GM23338 (cell line): Measurements from ENCODE around the gene POLDIP3. TPM values are rescaled to one million over a fixed set of nuclear protein-coding genes. Genes with fewer than 3 reads are reported as not detected.

Source experiments
- ATAC-seq: fragments of 200-7000 bp; cut with Tn5 transposase; 3 replicates; pipeline ENCODE4 v1.9.1; 2020
- DNase-seq: peaks from one replicate; pipeline ENCODE4 v3.0.0-alpha.2; 2015; ENCODE audit warnings: low spot score
- H2AFZ ChIP-seq: fragments of 200-600 bp; sonication (generic); 2 replicates; pipeline ENCODE4 v1.8.0; 2016; ENCODE audit warnings: antibody characterized with exemption, mild to moderate bottlenecking, moderate library complexity
- H3F3A ChIP-seq: fragments of 200-600 bp; sonication (generic); replicated peaks from 2 replicates; pipeline ENCODE4 v1.8.0; 2017; ENCODE audit warnings: antibody characterized with exemption, mixed run types, low read depth
- H3K27ac ChIP-seq: fragments of 200-600 bp; sonication (generic); 2 replicates; pipeline ENCODE4 v1.6.1; 2016; ENCODE audit warnings: low read depth
- H3K27me3 ChIP-seq: fragments of 200-600 bp; sonication (generic); 2 replicates; pipeline ENCODE4 v1.8.0; 2016; ENCODE audit warnings: mild to moderate bottlenecking, mixed run types, moderate library complexity; ENCODE audit not compliant: insufficient read depth
- H3K36me3 ChIP-seq: fragments of 200-600 bp; sonication (generic); 2 replicates; pipeline ENCODE4 v1.8.0; 2016; ENCODE audit warnings: mild to moderate bottlenecking; ENCODE audit not compliant: insufficient read depth
- H3K4me1 ChIP-seq: fragments of 200-600 bp; sonication (generic); 2 replicates; pipeline ENCODE4 v1.8.0; 2016; ENCODE audit warnings: mild to moderate bottlenecking, moderate library complexity; ENCODE audit not compliant: insufficient read depth
- H3K4me2 ChIP-seq: fragments of 200-600 bp; sonication (generic); 2 replicates; pipeline ENCODE4 v1.7.1; 2017; ENCODE audit warnings: mixed run types
- H3K4me3 ChIP-seq: fragments of 200-600 bp; sonication (generic); 2 replicates; pipeline ENCODE4 v1.6.1; 2016; ENCODE audit warnings: mixed run types
- H3K79me2 ChIP-seq: fragments of 200-600 bp; sonication (generic); replicated peaks from 2 replicates; pipeline ENCODE4 v1.8.0; 2017; ENCODE audit warnings: mild to moderate bottlenecking; ENCODE audit not compliant: insufficient read depth
- H3K9me2 ChIP-seq: fragments of 200-600 bp; sonication (generic); 2 replicates; pipeline ENCODE4 v1.8.0; 2017; ENCODE audit not compliant: insufficient read depth
- H4K20me1 ChIP-seq: fragments of 200-600 bp; sonication (generic); replicated peaks from 2 replicates; pipeline ENCODE4 v1.8.0; 2017; ENCODE audit warnings: mild to moderate bottlenecking; ENCODE audit not compliant: insufficient read depth
- H3K27ac Mint-ChIP-seq: 2 replicates; pipeline ENCODE4 v1.8.0; 2020; ENCODE audit warnings: inconsistent platforms, mild to moderate bottlenecking, moderate library complexity, mixed read lengths
- H3K27me3 Mint-ChIP-seq: 3 replicates; pipeline ENCODE4 v1.8.0; 2022; ENCODE audit warnings: low read depth, mild to moderate bottlenecking, moderate library complexity, mixed read lengths, inconsistent platforms; ENCODE audit not compliant: insufficient read depth, poor library complexity
- H3K36me3 Mint-ChIP-seq: 3 replicates; pipeline ENCODE4 v1.8.0; 2021; ENCODE audit warnings: low read depth, mild to moderate bottlenecking, inconsistent platforms, moderate library complexity, mixed read lengths
- H3K4me1 Mint-ChIP-seq: 3 replicates; pipeline ENCODE4 v1.8.0; 2020; ENCODE audit warnings: mild to moderate bottlenecking, inconsistent platforms, mixed read lengths
- H3K4me3 Mint-ChIP-seq: 3 replicates; pipeline ENCODE4 v1.8.0; 2021; ENCODE audit warnings: moderate library complexity, mild to moderate bottlenecking, inconsistent platforms, mixed read lengths
- H3K9me3 Mint-ChIP-seq: 3 replicates; pipeline ENCODE4 v1.8.0; 2020; ENCODE audit warnings: moderate library complexity, mild to moderate bottlenecking, inconsistent platforms, mixed read lengths
- CREB1 ChIP-seq: fragments of 250-450 bp; sonication (Bioruptor Pico); IDR thresholded peaks from 2 replicates; pipeline ENCODE4 v1.5.0; 2020; ENCODE audit warnings: low read depth, mild to moderate bottlenecking, moderate library complexity
- EZH2 ChIP-seq: fragments of 200-600 bp; sonication (generic); IDR thresholded peaks from one replicate; pipeline ENCODE4 v1.8.0; 2017; ENCODE audit warnings: antibody characterized with exemption, mild to moderate bottlenecking, low read depth; ENCODE audit not compliant: unreplicated experiment
- EZH2phosphoT487 ChIP-seq: fragments of 200-600 bp; sonication (generic); IDR thresholded peaks from one replicate; pipeline ENCODE4 v1.8.1; 2018; ENCODE audit warnings: antibody characterized with exemption; ENCODE audit not compliant: unreplicated experiment
- NANOG ChIP-seq: IDR thresholded peaks from 2 replicates; pipeline ENCODE4 v1.6.1; 2016; ENCODE audit warnings: antibody characterized with exemption, borderline replicate concordance
- STAT1 ChIP-seq: IDR thresholded peaks from one replicate; pipeline ENCODE4 v1.6.1; 2016; ENCODE audit warnings: antibody characterized with exemption; ENCODE audit not compliant: unreplicated experiment
- ZNF331 ChIP-seq: fragments of 250-450 bp; sonication (Bioruptor Pico); IDR thresholded peaks from 2 replicates; pipeline ENCODE4 v1.5.0; 2020; ENCODE audit warnings: low read depth, mild to moderate bottlenecking, moderate library complexity
- polyA plus RNA-seq: library from polyadenylated mRNA; unstranded; fragments of >200 nt; fragmentation: Nextera tagmentation; extraction: Ambion mirVana; gene quantifications from 2 replicates; pipeline ENCODE4 v1.2.1, GENCODE V29; 2016
- total RNA-seq: library from RNA; depleted of rRNA; stranded (reverse); fragments of >200 nt; shearing (Covaris generic); gene quantifications from 2 replicates; pipeline ENCODE4 v1.2.3, GENCODE V29; 2014
- TF ChIP-seq, protein P1 (sequence below): fragments of 250-450 bp; sonication (Bioruptor Pico); IDR thresholded peaks from 2 replicates; pipeline ENCODE4 v1.5.0; 2020; ENCODE audit warnings: mild to moderate bottlenecking, moderate library complexity

Gene POLDIP3
- total and polyA plus RNA-seq, 2 experiments from 2014 or later, result 38.2 to 54.3 TPM

DNA sequence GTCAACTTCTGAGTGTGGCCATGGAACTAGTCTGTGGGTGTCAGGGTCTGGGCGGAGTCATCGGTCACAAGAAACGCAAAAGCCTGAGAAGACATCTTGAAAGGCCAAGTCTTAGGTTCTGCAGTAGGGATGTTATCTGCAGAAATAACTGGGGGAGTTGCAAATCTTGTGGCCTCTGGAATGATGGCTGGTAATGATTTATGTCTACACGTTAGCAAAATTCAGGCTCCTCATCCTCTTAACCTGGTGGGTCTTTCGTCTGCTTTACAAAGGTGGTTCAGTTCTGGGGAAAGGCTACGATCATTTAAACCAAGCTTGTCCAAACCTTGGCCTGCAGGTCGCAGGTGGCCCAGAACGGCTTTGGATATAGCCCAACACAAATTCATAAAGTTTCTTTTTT lies 41.9 kb upstream of the POLDIP3 start:
- no peak overlapping the region for H2AFZ ChIP-seq
- no peaks in the 10 kb centered on the region for H3K9me2 ChIP-seq
- H3K27me3 Mint-ChIP-seq, result peaks cover 10% of the 10 kb centered on the region
- H3K27ac ChIP-seq, result no peak overlapping the region
- ATAC-seq (no peak), DNase-seq (no peak)
- H3K4me1 ChIP-seq, result no peaks in the 10 kb centered on the region
- H3K27ac Mint-ChIP-seq, result no peak overlapping the region
- peaks cover 4% of the 10 kb centered on the region; the same call in 2 of the 3 replicates for H3K4me1 Mint-ChIP-seq
- H3K4me3 ChIP-seq, result no peak overlapping the region
- TF ChIP-seq STAT1 (no peak), EZH2phosphoT487 (no peak), CREB1 (CRISPR knock-in tag) (no peak), EZH2 (no peak), NANOG (no peak)
- TF ChIP-seq, protein P1, sequence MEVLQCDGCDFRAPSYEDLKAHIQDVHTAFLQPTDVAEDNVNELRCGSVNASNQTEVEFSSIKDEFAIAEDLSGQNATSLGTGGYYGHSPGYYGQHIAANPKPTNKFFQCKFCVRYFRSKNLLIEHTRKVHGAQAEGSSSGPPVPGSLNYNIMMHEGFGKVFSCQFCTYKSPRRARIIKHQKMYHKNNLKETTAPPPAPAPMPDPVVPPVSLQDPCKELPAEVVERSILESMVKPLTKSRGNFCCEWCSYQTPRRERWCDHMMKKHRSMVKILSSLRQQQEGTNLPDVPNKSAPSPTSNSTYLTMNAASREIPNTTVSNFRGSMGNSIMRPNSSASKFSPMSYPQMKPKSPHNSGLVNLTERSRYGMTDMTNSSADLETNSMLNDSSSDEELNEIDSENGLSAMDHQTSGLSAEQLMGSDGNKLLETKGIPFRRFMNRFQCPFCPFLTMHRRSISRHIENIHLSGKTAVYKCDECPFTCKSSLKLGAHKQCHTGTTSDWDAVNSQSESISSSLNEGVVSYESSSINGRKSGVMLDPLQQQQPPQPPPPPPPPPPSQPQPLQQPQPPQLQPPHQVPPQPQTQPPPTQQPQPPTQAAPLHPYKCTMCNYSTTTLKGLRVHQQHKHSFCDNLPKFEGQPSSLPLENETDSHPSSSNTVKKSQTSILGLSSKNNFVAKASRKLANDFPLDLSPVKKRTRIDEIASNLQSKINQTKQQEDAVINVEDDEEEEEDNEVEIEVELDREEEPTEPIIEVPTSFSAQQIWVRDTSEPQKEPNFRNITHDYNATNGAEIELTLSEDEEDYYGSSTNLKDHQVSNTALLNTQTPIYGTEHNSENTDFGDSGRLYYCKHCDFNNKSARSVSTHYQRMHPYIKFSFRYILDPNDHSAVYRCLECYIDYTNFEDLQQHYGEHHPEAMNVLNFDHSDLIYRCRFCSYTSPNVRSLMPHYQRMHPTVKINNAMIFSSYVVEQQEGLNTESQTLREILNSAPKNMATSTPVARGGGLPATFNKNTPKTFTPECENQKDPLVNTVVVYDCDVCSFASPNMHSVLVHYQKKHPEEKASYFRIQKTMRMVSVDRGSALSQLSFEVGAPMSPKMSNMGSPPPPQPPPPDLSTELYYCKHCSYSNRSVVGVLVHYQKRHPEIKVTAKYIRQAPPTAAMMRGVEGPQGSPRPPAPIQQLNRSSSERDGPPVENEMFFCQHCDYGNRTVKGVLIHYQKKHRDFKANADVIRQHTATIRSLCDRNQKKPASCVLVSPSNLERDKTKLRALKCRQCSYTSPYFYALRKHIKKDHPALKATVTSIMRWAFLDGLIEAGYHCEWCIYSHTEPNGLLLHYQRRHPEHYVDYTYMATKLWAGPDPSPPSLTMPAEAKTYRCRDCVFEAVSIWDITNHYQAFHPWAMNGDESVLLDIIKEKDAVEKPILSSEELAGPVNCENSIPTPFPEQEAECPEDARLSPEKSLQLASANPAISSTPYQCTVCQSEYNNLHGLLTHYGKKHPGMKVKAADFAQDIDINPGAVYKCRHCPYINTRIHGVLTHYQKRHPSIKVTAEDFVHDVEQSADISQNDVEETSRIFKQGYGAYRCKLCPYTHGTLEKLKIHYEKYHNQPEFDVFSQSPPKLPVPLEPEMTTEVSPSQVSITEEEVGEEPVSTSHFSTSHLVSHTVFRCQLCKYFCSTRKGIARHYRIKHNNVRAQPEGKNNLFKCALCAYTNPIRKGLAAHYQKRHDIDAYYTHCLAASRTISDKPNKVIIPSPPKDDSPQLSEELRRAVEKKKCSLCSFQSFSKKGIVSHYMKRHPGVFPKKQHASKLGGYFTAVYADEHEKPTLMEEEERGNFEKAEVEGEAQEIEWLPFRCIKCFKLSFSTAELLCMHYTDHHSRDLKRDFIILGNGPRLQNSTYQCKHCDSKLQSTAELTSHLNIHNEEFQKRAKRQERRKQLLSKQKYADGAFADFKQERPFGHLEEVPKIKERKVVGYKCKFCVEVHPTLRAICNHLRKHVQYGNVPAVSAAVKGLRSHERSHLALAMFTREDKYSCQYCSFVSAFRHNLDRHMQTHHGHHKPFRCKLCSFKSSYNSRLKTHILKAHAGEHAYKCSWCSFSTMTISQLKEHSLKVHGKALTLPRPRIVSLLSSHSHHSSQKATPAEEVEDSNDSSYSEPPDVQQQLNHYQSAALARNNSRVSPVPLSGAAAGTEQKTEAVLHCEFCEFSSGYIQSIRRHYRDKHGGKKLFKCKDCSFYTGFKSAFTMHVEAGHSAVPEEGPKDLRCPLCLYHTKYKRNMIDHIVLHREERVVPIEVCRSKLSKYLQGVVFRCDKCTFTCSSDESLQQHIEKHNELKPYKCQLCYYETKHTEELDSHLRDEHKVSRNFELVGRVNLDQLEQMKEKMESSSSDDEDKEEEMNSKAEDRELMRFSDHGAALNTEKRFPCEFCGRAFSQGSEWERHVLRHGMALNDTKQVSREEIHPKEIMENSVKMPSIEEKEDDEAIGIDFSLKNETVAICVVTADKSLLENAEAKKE, result no peak
- no peak overlapping the region for H3K4me2 ChIP-seq
- no peaks in the 10 kb centered on the region for H3K79me2 ChIP-seq
- no peaks in the 10 kb centered on the region for H3F3A ChIP-seq
- H3K36me3 Mint-ChIP-seq, result no peaks in the 10 kb centered on the region
- no peaks in the 10 kb centered on the region for H3K27me3 ChIP-seq
- no peaks in the 10 kb centered on the region; the same call in 1 of the 2 replicates for H4K20me1 ChIP-seq
- no peak overlapping the region for H3K4me3 Mint-ChIP-seq
- H3K36me3 ChIP-seq, result no peaks in the 10 kb centered on the region
- no peaks in the 10 kb centered on the region for H3K9me3 Mint-ChIP-seq

DNA sequence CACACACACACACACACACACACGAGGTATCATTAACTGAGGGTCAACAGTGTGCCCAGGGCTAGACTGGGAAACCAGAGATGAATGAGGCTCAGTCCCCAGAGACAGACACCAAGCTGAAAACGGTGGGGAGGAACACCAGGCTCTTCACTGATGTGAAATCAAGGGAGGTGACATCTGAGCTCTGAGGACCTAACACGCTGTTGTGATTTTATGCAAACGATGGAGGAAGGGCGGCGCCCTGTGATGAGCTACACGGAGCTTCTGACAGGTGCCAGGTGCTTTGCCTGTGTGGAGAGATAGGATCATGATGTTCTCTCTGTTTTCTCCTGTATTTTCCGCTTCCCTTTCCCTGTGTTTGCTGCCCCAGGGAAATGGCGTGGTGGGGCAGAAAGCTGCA lies 41.0 kb upstream of the POLDIP3 start:
- H3K79me2 ChIP-seq, result no peaks in the 10 kb centered on the region
- H3K27ac Mint-ChIP-seq, result no peak overlapping the region
- peaks cover 10% of the 10 kb centered on the region for H3K27me3 Mint-ChIP-seq
- ATAC-seq (no peak), DNase-seq (peak; percentile 8)
- H3K27ac ChIP-seq, result no peak overlapping the region
- H3K9me2 ChIP-seq, result no peaks in the 10 kb centered on the region
- no peak overlapping the region for H3K4me2 ChIP-seq
- no peaks in the 10 kb centered on the region for H3K9me3 Mint-ChIP-seq
- H3F3A ChIP-seq, result no peaks in the 10 kb centered on the region
- H2AFZ ChIP-seq, result no peak overlapping the region
- no peaks in the 10 kb centered on the region for H3K36me3 Mint-ChIP-seq
- H3K27me3 ChIP-seq, result no peaks in the 10 kb centered on the region
- H3K36me3 ChIP-seq, result no peaks in the 10 kb centered on the region
- H3K4me3 ChIP-seq, result no peak overlapping the region
- no peak overlapping the region for H3K4me3 Mint-ChIP-seq
- H3K4me1 Mint-ChIP-seq, result peaks cover 4% of the 10 kb centered on the region; the same call in 2 of the 3 replicates
- H3K4me1 ChIP-seq, result no peaks in the 10 kb centered on the region
- H4K20me1 ChIP-seq, result no peaks in the 10 kb centered on the region; the same call in 1 of the 2 replicates
- TF ChIP-seq NANOG (no peak), EZH2 (no peak), ZNF331 (CRISPR knock-in tag) (no peak)
- TF ChIP-seq, protein P1, result no peak
